ENCODE results near the gene DIP2B.
A peak's percentile ranks its signal among the peaks of the same experiment; 100 is the strongest.

DIP2B gene

GRCh38 chr12:50746431-50746830 is 241.6 kb downstream of the DIP2B start:
- no peaks in the 10 kb centered on the region for H3K9me3 ChIP-seq (ENCODE audit: low read depth, low read length)
- H3K27ac ChIP-seq: no peak overlapping the region
- TF ChIP-seq FOXP2 (optimal IDR thresholded peaks at IDR 0.05; ENCODE audit: control extremely low read depth, extremely low read length, insufficient read depth): no peak
- no peak for TF ChIP-seq EZH2 (IDR thresholded peaks at IDR 0.05)
- no peak overlapping the region for H3K9ac ChIP-seq (ENCODE audit: insufficient read length)
- DNase-seq (ENCODE audit: low read depth, low spot score): no peak
- H3K4me3 ChIP-seq: no peak overlapping the region
- peaks cover 16% of the 10 kb centered on the region; the same call in 1 of the 2 replicates for H3K36me3 ChIP-seq (ENCODE audit: insufficient read depth, low read length)

- no peak for TF ChIP-seq EZH2 (IDR thresholded peaks at IDR 0.05)
- no peak for TF ChIP-seq FOXP2 (optimal IDR thresholded peaks at IDR 0.05; ENCODE audit: control extremely low read depth, extremely low read length, insufficient read depth)
- no peak for TF ChIP-seq POLR2AphosphoS5 (IDR thresholded peaks at IDR 0.05; ENCODE audit: borderline replicate concordance, low read depth, low read length)
- DNase-seq (ENCODE audit: low read depth, low spot score): no peak
- Histone ChIP-seq H3K36me3 (ENCODE audit: insufficient read depth, low read length) (peaks cover 11% of the 10 kb centered on the region; the same call in 1 of the 2 replicates), H3K27ac (no peak overlapping the region), H3K4me3 (no peak overlapping the region), H3K9ac (ENCODE audit: insufficient read length) (no peak overlapping the region), H3K9me3 (ENCODE audit: low read depth, low read length) (no peaks in the 10 kb centered on the region)
Measured at GRCh38 chr12:50747817-50748216, 243.0 kb downstream of the DIP2B start.

DNA sequence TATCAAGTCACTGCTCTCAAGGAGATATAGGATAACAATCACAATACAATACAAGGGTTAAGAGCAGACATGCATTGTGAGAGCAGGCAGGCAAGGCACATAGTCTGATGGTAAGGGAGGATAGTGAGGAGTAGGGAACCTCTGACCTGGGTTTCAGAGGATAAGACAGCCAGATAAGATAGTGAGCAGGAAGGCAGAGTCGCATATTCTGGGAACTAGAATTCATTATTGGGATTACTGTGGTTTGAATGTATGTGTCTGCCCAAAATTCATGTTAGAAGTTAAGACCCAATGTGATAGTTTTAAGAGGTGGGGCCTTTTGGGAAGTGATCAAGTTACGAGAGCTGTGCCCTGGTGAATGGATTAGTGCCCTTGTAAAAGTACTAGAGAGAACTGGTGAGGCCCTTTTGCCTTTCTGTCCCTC is 244.7 kb downstream of the DIP2B start:
- no peak overlapping the region for H3K4me3 ChIP-seq
- no peak overlapping the region for H3K27ac ChIP-seq
- no peak for TF ChIP-seq FOXP2 (optimal IDR thresholded peaks at IDR 0.05; ENCODE audit: control extremely low read depth, extremely low read length, insufficient read depth)
- no peak for TF ChIP-seq EZH2 (IDR thresholded peaks at IDR 0.05)
- no peaks in the 10 kb centered on the region for H3K9me3 ChIP-seq (ENCODE audit: low read depth, low read length)
- no peak for DNase-seq (ENCODE audit: low read depth, low spot score)
- peaks cover 10% of the 10 kb centered on the region; the same call in 1 of the 2 replicates for H3K36me3 ChIP-seq (ENCODE audit: insufficient read depth, low read length)
- H3K9ac ChIP-seq (ENCODE audit: insufficient read length): no peak overlapping the region

DNA sequence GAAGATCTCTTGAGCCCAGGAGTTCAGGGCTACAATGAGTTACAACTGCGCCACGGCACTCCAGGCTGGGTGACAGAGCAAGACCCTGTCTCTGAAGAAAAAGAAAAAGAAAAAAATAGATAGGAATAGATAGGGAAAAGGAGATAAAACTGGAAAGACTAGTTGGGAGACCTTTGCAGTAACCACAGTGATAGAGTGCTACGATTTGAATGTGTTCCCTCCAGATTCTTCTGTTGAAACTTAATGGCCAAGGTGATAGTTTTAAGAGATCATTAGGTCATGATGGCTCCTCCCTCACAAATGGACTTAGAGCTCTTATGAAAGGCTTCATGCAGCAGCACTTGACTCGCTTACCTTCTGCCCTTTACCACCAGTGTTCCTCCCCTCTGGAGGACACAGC is 245.6 kb downstream of the DIP2B start:
- Histone ChIP-seq H3K9me3 (ENCODE audit: low read depth, low read length) (no peaks in the 10 kb centered on the region), H3K36me3 (ENCODE audit: insufficient read depth, low read length) (0 out of 2 replicates have a peak, but pooled peaks cover 3% of the 10 kb centered on the region), H3K4me3 (no peak overlapping the region), H3K9ac (ENCODE audit: insufficient read length) (no peak overlapping the region), H3K27ac (no peak overlapping the region)
- TF ChIP-seq POLR2AphosphoS5 (IDR thresholded peaks at IDR 0.05; ENCODE audit: borderline replicate concordance, low read depth, low read length) (no peak), EZH2 (IDR thresholded peaks at IDR 0.05) (no peak), FOXP2 (optimal IDR thresholded peaks at IDR 0.05; ENCODE audit: control extremely low read depth, extremely low read length, insufficient read depth) (no peak)
- no peak for DNase-seq (ENCODE audit: low read depth, low spot score)

- TF ChIP-seq FOXP2 (optimal IDR thresholded peaks at IDR 0.05; ENCODE audit: control extremely low read depth, extremely low read length, insufficient read depth): no peak
- TF ChIP-seq EZH2 (IDR thresholded peaks at IDR 0.05): no peak
- no peak for TF ChIP-seq POLR2AphosphoS5 (IDR thresholded peaks at IDR 0.05; ENCODE audit: borderline replicate concordance, low read depth, low read length)
- no peak overlapping the region for H3K9ac ChIP-seq (ENCODE audit: insufficient read length)
- H3K9me3 ChIP-seq (ENCODE audit: low read depth, low read length): no peaks in the 10 kb centered on the region
- DNase-seq (ENCODE audit: low read depth, low spot score): no peak
- peak overlapping the region; percentile 2; the same call in 1 of the 2 replicates for H3K27ac ChIP-seq
- H3K4me3 ChIP-seq: no peak overlapping the region
- H3K36me3 ChIP-seq (ENCODE audit: insufficient read depth, low read length): 0 out of 2 replicates have a peak, but pooled peaks cover 3% of the 10 kb centered on the region
Measured at GRCh38 chr12:50751948-50752721, 247.3 kb downstream of the DIP2B start.

GRCh38 chr12:50753232-50753769 is 248.5 kb downstream of the DIP2B start:
- no peak overlapping the region for H3K27ac ChIP-seq
- H3K9me3 ChIP-seq (ENCODE audit: low read depth, low read length): no peaks in the 10 kb centered on the region
- TF ChIP-seq FOXP2 (optimal IDR thresholded peaks at IDR 0.05; ENCODE audit: control extremely low read depth, extremely low read length, insufficient read depth) (no peak), EZH2 (IDR thresholded peaks at IDR 0.05) (no peak), POLR2AphosphoS5 (IDR thresholded peaks at IDR 0.05; ENCODE audit: borderline replicate concordance, low read depth, low read length) (no peak)
- no peak overlapping the region for H3K4me3 ChIP-seq
- no peaks in the 10 kb centered on the region for H3K36me3 ChIP-seq (ENCODE audit: insufficient read depth, low read length)
- H3K9ac ChIP-seq (ENCODE audit: insufficient read length): no peak overlapping the region
- DNase-seq (ENCODE audit: low read depth, low spot score): no peak

GRCh38 chr12:50763639-50764285 is 259.0 kb downstream of the DIP2B start, which contains the start of gene ATF1:
ATF1 (plus strand) TSS chr12:50764101; CDS start chr12:50780146, 16,045 bp downstream.
- peak within 1 kb of the TSS; percentile 98 for H3K9ac ChIP-seq (ENCODE audit: insufficient read length)
- TF ChIP-seq POLR2AphosphoS5 (IDR thresholded peaks at IDR 0.05; ENCODE audit: borderline replicate concordance, low read depth, low read length) (peak; percentile 98), EZH2 (IDR thresholded peaks at IDR 0.05) (no peak)
- H3K4me3 ChIP-seq: peak within 1 kb of the TSS; percentile 88
- peak; percentile 52 for DNase-seq (ENCODE audit: low read depth, low spot score)
- no peaks in the 10 kb centered on the region for H3K36me3 ChIP-seq (ENCODE audit: insufficient read depth, low read length)
- no peaks in the 10 kb centered on the region for H3K9me3 ChIP-seq (ENCODE audit: low read depth, low read length)
- H3K27ac ChIP-seq: peak within 1 kb of the TSS; percentile 96

DNA sequence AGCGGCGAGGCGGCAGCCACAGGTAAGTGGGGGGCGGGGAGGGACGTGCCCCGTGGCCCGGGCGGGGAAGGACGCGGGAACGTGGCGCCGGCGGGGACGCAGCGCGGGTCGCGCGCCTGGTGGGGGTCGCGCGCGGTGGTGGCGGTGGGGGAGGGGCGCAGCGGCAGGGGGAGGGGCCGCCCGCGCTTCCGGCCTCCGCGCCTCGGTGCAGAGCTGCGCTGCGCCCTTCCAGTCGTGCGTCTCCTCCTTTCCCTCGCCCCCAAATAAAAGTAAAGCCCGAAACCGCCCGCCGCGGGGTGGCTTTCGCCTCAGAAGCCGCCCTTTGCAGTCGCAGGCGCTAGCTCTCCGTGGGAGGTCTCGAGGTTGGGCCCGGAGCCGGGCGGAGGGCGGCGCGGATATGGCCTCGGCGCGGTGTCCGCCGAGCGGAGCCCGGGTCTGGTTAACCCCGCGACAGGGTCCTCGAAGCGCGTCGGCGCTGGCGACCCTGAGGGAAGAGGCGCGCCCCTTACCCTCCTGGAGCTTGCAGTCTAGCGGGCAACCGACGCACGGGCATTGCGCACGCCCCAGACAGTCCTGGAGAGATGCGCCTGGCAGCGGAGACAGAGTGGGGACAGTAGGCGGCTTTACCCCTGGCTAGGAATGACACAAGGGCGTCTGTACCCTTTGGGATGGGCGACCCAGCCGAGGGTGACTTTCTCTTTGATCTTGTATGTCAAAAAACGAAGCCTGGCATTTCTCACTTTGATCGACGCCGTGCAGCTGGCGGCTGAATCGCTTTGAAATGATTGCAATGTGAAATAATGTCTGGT is 259.7 kb downstream of the DIP2B start:
- TF ChIP-seq POLR2AphosphoS5 (IDR thresholded peaks at IDR 0.05; ENCODE audit: borderline replicate concordance, low read depth, low read length) (peak; percentile 74; the same call in 1 of the 2 replicates), EZH2 (IDR thresholded peaks at IDR 0.05) (no peak)
- Histone ChIP-seq H3K9me3 (ENCODE audit: low read depth, low read length) (no peaks in the 10 kb centered on the region), H3K27ac (peak overlapping the region; percentile 96), H3K4me3 (peak overlapping the region; percentile 88), H3K36me3 (ENCODE audit: insufficient read depth, low read length) (no peaks in the 10 kb centered on the region), H3K9ac (ENCODE audit: insufficient read length) (peak overlapping the region; percentile 98)
- DNase-seq (ENCODE audit: low read depth, low spot score): no peak
